KMS-11 (cell line): ENCODE results near the gene PIEZO2.

ENCODE experiments used
- H2AFZ ChIP-seq: fragments of 200-600 bp; sonication (generic); 2 replicates; pipeline ENCODE4 v1.6.1; 2016; ENCODE audit warnings: antibody characterized with exemption, mixed run types, low read depth
- H3K27ac ChIP-seq: fragments of 200-600 bp; sonication (generic); 2 replicates; pipeline ENCODE4 v1.6.1; 2016; ENCODE audit warnings: mild to moderate bottlenecking, mixed run types
- H3K27me3 ChIP-seq: fragments of 200-600 bp; sonication (generic); 2 replicates; pipeline ENCODE4 v1.6.1; 2017; ENCODE audit warnings: mild to moderate bottlenecking, low read depth, mixed run types, moderate library complexity; ENCODE audit not compliant: insufficient read depth
- H3K36me3 ChIP-seq: fragments of 200-600 bp; sonication (generic); 2 replicates; pipeline ENCODE4 v1.6.1; 2017; ENCODE audit warnings: mild to moderate bottlenecking, mixed run types; ENCODE audit not compliant: insufficient read depth
- H3K4me1 ChIP-seq: fragments of 200-600 bp; sonication (generic); 2 replicates; pipeline ENCODE4 v1.6.1; 2016; ENCODE audit warnings: mild to moderate bottlenecking, low read depth, mixed run types; ENCODE audit not compliant: poor library complexity, severe bottlenecking
- H3K4me2 ChIP-seq: fragments of 200-600 bp; sonication (generic); 2 replicates; pipeline ENCODE4 v1.7.0; 2016; ENCODE audit warnings: mild to moderate bottlenecking, mixed run types
- H3K4me3 ChIP-seq: fragments of 200-600 bp; sonication (generic); IDR thresholded peaks from 2 replicates; pipeline ENCODE4 v1.6.1; 2017; ENCODE audit warnings: low read depth, low read length, mixed read lengths; ENCODE audit not compliant: insufficient read depth
- H3K79me2 ChIP-seq: fragments of 200-600 bp; sonication (generic); 2 replicates; pipeline ENCODE4 v1.6.1; 2016; ENCODE audit warnings: low read depth, mixed run types; ENCODE audit not compliant: insufficient read depth
- H3K9ac ChIP-seq: fragments of 200-600 bp; sonication (generic); 2 replicates; pipeline ENCODE4 v1.6.1; 2016; ENCODE audit warnings: mild to moderate bottlenecking, mixed run types
- H4K20me1 ChIP-seq: fragments of 200-600 bp; sonication (generic); 2 replicates; pipeline ENCODE4 v1.6.1; 2016; ENCODE audit warnings: mild to moderate bottlenecking, mixed run types; ENCODE audit not compliant: insufficient read depth
- TF ChIP-seq, protein P1 (sequence below): fragments of 200-600 bp; sonication (generic); conservative IDR thresholded peaks from 2 replicates; pipeline ENCODE4 v1.6.1; 2017; ENCODE audit warnings: low read depth, mild to moderate bottlenecking, antibody characterized with exemption, low read length, moderate library complexity, mixed read lengths

Gene PIEZO2

DNA sequence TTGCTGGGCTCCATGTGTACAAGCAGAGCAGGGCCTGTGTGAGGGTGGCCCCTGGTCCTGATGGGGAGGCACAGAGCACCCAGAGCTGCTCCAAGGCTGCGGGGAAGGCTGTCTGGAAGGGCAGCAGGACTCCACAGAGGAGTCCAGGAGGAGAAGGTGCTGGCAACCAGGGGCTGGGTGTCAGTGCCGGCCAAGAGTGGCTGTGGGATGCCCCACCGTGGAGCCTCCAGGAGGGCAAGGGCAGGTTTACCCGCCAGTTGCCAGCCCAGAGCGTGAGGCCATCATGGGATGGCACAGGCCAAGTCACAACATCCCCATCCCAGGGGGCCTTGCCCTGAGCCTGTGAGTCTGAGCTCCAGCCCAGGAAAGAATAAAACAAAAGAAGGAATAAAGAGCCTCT, 381.7 kb downstream of the PIEZO2 start:
- Histone ChIP-seq H3K4me2 (no peak overlapping the region), H3K4me1 (peaks cover 13% of the 10 kb centered on the region), H3K9ac (no peak overlapping the region), H4K20me1 (no peaks in the 10 kb centered on the region), H3K27ac (no peak overlapping the region), H3K79me2 (no peaks in the 10 kb centered on the region), H3K27me3 (no peaks in the 10 kb centered on the region), H3K36me3 (no peaks in the 10 kb centered on the region), H2AFZ (no peak overlapping the region), H3K4me3 (no peak overlapping the region)
- TF ChIP-seq, protein P1, sequence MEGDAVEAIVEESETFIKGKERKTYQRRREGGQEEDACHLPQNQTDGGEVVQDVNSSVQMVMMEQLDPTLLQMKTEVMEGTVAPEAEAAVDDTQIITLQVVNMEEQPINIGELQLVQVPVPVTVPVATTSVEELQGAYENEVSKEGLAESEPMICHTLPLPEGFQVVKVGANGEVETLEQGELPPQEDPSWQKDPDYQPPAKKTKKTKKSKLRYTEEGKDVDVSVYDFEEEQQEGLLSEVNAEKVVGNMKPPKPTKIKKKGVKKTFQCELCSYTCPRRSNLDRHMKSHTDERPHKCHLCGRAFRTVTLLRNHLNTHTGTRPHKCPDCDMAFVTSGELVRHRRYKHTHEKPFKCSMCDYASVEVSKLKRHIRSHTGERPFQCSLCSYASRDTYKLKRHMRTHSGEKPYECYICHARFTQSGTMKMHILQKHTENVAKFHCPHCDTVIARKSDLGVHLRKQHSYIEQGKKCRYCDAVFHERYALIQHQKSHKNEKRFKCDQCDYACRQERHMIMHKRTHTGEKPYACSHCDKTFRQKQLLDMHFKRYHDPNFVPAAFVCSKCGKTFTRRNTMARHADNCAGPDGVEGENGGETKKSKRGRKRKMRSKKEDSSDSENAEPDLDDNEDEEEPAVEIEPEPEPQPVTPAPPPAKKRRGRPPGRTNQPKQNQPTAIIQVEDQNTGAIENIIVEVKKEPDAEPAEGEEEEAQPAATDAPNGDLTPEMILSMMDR = no peak

DNA sequence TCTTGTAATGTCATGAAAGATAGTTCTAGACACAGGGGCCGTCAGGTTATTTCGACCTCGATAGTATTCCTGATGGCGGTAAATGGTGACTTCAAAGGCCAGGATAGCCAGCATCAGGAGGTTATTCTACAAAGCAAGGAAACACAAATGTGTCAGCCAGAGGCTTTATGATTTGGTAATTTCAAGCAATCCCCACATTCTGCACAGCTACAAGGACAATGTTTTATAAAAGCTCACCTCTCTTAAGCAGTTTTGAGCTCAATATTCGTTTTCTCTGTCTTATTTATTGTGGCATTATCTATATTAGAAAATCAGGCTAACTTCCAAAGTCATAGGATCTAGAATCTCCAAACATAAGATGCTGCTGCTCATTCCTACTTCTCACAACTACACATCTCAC, 388.4 kb downstream of the PIEZO2 start:
- Histone ChIP-seq H3K79me2 (no peaks in the 10 kb centered on the region), H3K27ac (no peak overlapping the region), H2AFZ (no peak overlapping the region), H3K4me1 (no peaks in the 10 kb centered on the region), H3K4me2 (no peak overlapping the region), H4K20me1 (no peaks in the 10 kb centered on the region), H3K27me3 (no peaks in the 10 kb centered on the region), H3K9ac (no peak overlapping the region), H3K4me3 (no peak overlapping the region), H3K36me3 (no peaks in the 10 kb centered on the region)
- TF ChIP-seq, protein P1 = no peak

DNA sequence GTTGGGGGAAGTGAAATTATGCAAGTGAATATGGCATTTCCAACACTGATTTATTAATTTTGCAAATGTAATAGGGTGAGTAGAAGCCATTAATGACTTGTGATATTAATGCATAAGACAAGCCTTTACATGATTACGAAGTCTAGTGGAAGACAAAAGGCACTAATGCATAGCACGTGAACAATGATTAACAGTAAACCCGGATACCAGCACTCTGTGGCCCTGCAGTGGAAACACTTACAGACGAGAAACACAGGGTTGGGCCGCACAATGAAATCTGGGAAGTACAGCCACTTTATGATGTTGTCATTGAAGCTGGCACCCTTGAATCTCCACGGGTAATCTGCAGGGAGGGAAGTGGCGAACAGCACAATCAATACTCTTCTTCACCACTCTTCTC, 390.1 kb downstream of the PIEZO2 start:
- Histone ChIP-seq H2AFZ (no peak overlapping the region), H3K4me1 (no peaks in the 10 kb centered on the region), H3K36me3 (no peaks in the 10 kb centered on the region), H3K79me2 (no peaks in the 10 kb centered on the region), H3K4me2 (no peak overlapping the region), H3K27me3 (no peaks in the 10 kb centered on the region), H3K27ac (no peak overlapping the region), H4K20me1 (no peaks in the 10 kb centered on the region), H3K4me3 (no peak overlapping the region), H3K9ac (no peak overlapping the region)
- TF ChIP-seq, protein P1 = no peak

GRCh38 chr18:10757946-10758345, 391.4 kb downstream of the PIEZO2 start:
- H3K79me2 ChIP-seq = no peaks in the 10 kb centered on the region
- no peak overlapping the region for H2AFZ ChIP-seq
- TF ChIP-seq, protein P1 = no peak
- no peak overlapping the region for H3K4me3 ChIP-seq
- H3K4me2 ChIP-seq = no peak overlapping the region
- H4K20me1 ChIP-seq = no peaks in the 10 kb centered on the region
- no peaks in the 10 kb centered on the region for H3K27me3 ChIP-seq
- no peaks in the 10 kb centered on the region for H3K4me1 ChIP-seq
- no peak overlapping the region for H3K27ac ChIP-seq
- H3K36me3 ChIP-seq = no peaks in the 10 kb centered on the region
- H3K9ac ChIP-seq = no peak overlapping the region

DNA sequence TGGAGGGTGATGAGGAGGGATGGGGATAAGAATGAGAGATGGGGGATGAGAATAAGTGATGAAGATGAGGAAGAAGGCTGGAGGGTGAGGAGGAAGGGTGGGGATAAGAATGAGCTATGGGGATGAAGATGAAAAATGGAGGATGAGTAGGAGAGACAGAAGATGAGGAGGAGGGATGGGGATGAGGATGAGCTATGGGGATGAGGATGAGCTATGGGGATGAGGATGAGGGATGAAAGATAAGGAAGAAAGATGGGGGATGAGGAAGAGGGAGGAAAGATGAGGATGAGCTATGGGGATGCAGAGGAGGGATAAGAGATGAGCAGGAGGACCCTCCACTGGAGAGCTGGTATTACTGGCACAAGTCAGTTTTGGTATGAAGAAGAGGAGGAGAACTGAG, 392.0 kb downstream of the PIEZO2 start:
- no peak overlapping the region for H2AFZ ChIP-seq
- H3K36me3 ChIP-seq = no peaks in the 10 kb centered on the region
- TF ChIP-seq, protein P1 = no peak
- H3K4me1 ChIP-seq = no peaks in the 10 kb centered on the region
- no peak overlapping the region for H3K4me2 ChIP-seq
- no peak overlapping the region for H3K9ac ChIP-seq
- H4K20me1 ChIP-seq = no peaks in the 10 kb centered on the region
- no peak overlapping the region for H3K27ac ChIP-seq
- no peak overlapping the region for H3K4me3 ChIP-seq
- H3K27me3 ChIP-seq = no peaks in the 10 kb centered on the region
- H3K79me2 ChIP-seq = no peaks in the 10 kb centered on the region
